Measurements from ENCODE around the gene HOPX. TPM values are rescaled to one million over a fixed set of nuclear protein-coding genes. Genes with fewer than 3 reads are reported as not detected.
"Not testable (repeated sequence)": the region's sequence is repeated elsewhere in the genome, so short reads cannot be mapped to it uniquely, and the experiment has no call there.

The HOPX gene
- total and polyA plus RNA-seq, 10 donors, result 6.0 to 26.0 (median 8.0) TPM

GRCh38 chr4:56637154-56637553, 43.9 kb downstream of the HOPX start:
- TF ChIP-seq CTCF (IDR thresholded peaks at IDR 0.05 in 8 of 11, conservative IDR thresholded peaks at IDR 0.05 in 3 of 11) (no peak), POLR2AphosphoS5 (IDR thresholded peaks at IDR 0.05) (no peak), POLR2A (IDR thresholded peaks at IDR 0.05) (no peak)

DNA sequence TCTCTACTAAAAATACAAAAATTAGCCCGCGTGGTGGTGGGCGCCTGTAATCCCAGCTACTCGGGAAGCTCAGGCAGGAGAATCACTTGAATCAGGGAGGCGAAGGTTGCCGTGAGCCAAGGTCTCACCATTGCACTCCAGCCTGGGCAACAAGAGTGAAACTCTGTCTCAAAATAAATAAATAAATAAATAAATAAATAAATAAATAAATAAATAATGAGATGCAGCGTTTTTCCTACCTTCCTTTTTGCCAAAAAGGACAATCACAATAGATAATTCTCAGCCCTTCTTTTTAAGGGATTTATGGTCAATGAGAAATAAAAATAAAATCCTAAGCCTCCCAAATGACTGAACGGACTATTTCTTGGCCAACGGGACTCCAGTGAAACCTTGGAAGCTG, 46.1 kb downstream of the HOPX start:
- intact Hi-C loops (cut with DNase I; ENCODE audit: low total_unique reads); H3K27me3 ChIP-seq (replicated peaks in 1 of 7); H3K4me1 ChIP-seq; DNase-seq; H3K9me3 ChIP-seq; H3K4me3 ChIP-seq; H3K36me3 ChIP-seq; H3K27ac ChIP-seq: not testable (repeated sequence)
- 91 to 96% (median 95%) methylated on average over 9 of the region's 9 CpGs for WGBS, 5 donors

More at GRCh38 chr4:56637154-56637553, 43.9 kb downstream of the HOPX start:
- intact Hi-C loops (cut with DNase I; ENCODE audit: low total_unique reads), result no loop called here
- Histone ChIP-seq H3K9me3 (no peaks in the 10 kb centered on the region), H3K27me3 (replicated peaks in 1 of 7) (no peaks in the 10 kb centered on the region), H3K4me3 (no peak overlapping the region), H3K4me1 (no peaks in the 10 kb centered on the region), H3K27ac (no peak overlapping the region), H3K36me3 (no peaks in the 10 kb centered on the region)
- DNase-seq, result no peak
- WGBS, 5 donors, result 79 to 94% (median 83%) methylated on average over 1 of the region's 1 CpG

- WGBS, 5 donors, result 88 to 96% (median 93%) methylated on average over 7 of the region's 7 CpGs
- H3K9me3 ChIP-seq, result no peaks in the 10 kb centered on the region
- no peaks in the 10 kb centered on the region for H3K4me1 ChIP-seq
- H3K4me3 ChIP-seq, result no peak overlapping the region
- DNase-seq, result no peak
- TF ChIP-seq CTCF (IDR thresholded peaks at IDR 0.05 in 8 of 11, conservative IDR thresholded peaks at IDR 0.05 in 3 of 11), result no peak
- TF ChIP-seq POLR2A (IDR thresholded peaks at IDR 0.05), result no peak
- no peak for TF ChIP-seq POLR2AphosphoS5 (IDR thresholded peaks at IDR 0.05)
- H3K27me3 ChIP-seq (replicated peaks in 1 of 7), result no peaks in the 10 kb centered on the region
- no peaks in the 10 kb centered on the region for H3K36me3 ChIP-seq
- intact Hi-C loops (cut with DNase I; ENCODE audit: low total_unique reads), result no loop called here
- H3K27ac ChIP-seq, result no peak overlapping the region
Measured at GRCh38 chr4:56633486-56633885, 47.6 kb downstream of the HOPX start.

GRCh38 chr4:56630876-56631666, 50.0 kb downstream of the HOPX start:
- DNase-seq, result no peak
- Histone ChIP-seq H3K27me3 (replicated peaks in 1 of 7) (no peaks in the 10 kb centered on the region), H3K4me1 (no peaks in the 10 kb centered on the region), H3K4me3 (no peak overlapping the region), H3K36me3 (no peaks in the 10 kb centered on the region), H3K9me3 (peaks cover 0 to 14% (median 9%) of the 10 kb centered on the region in 8 donors), H3K27ac (no peak overlapping the region)
- TF ChIP-seq POLR2AphosphoS5 (IDR thresholded peaks at IDR 0.05), result no peak
- no peak for TF ChIP-seq POLR2A (IDR thresholded peaks at IDR 0.05)
- no peak for TF ChIP-seq CTCF (IDR thresholded peaks at IDR 0.05 in 8 of 11, conservative IDR thresholded peaks at IDR 0.05 in 3 of 11)
- intact Hi-C loops (cut with DNase I; ENCODE audit: low total_unique reads), result no loop called here
- 63 to 81% (median 72%) methylated on average over 5 of the region's 5 CpGs for WGBS, 5 donors

Data from spleen (tissue), 11 donors.